ENCODE results near the gene SETBP1. TPM values are rescaled to one million over a fixed set of nuclear protein-coding genes. Genes with fewer than 3 reads are reported as not detected.

The SETBP1 gene
- total RNA-seq, 4 donors from 2014 or later: 16.2 to 33.6 (median 24.4) TPM

GRCh38 chr18:44733754-44734465 lies 53.2 kb downstream of the SETBP1 start:
- H3K4me1 ChIP-seq: peaks cover 34 to 56% (median 36%) of the 10 kb centered on the region in 4 donors
- no peak for TF ChIP-seq POLR2AphosphoS5 (IDR thresholded peaks at IDR 0.05)
- no peak for TF ChIP-seq EP300 (IDR thresholded peaks at IDR 0.05; ENCODE audit: low read depth)
- no peak for TF ChIP-seq POLR2A (IDR thresholded peaks at IDR 0.05)
- no peak for TF ChIP-seq CTCF (IDR thresholded peaks at IDR 0.05)
- in situ Hi-C loops (cut with MboI; ENCODE audit: low pct_ligation_motif_present in 1 of 4, low pct_unique_long_range_greater_than_20kb in 1 of 4, low sequenced_read_pairs in 3 of 4): loop anchor here in 1 of 4 donors (10.0 kb wide), 1 partner anchor 61 kb away; no protein-coding TSS in a partner anchor
- WGBS, 2 donors (ENCODE audit: low coverage in 1 of 2): 87 to 91% methylated on average over 3 of the region's 3 CpGs
- intact Hi-C loops (cut with DNase I; ENCODE audit: low total_unique reads): no loop called here
- H3K9me3 ChIP-seq: no peaks in the 10 kb centered on the region
- H3K36me3 ChIP-seq: no peaks in the 10 kb centered on the region
- no peak overlapping the region for H3K4me3 ChIP-seq
- no peaks in the 10 kb centered on the region for H3K27me3 ChIP-seq
- DNase-seq: no peak
- peak overlapping the region in 2 of 4 donors; percentile 50 to 68 for H3K27ac ChIP-seq

- Histone ChIP-seq H3K4me1 (peaks cover 22 to 44% (median 25%) of the 10 kb centered on the region in 4 donors), H3K9me3 (no peaks in the 10 kb centered on the region), H3K4me3 (no peak overlapping the region), H3K36me3 (no peaks in the 10 kb centered on the region), H3K27ac (no peak overlapping the region), H3K27me3 (no peaks in the 10 kb centered on the region)
- no peak for DNase-seq
- in situ Hi-C loops (cut with MboI; ENCODE audit: low pct_ligation_motif_present in 1 of 4, low pct_unique_long_range_greater_than_20kb in 1 of 4, low sequenced_read_pairs in 3 of 4) (loop anchor here in 1 of 4 donors (10.0 kb wide), 1 partner anchor 60 kb away; no protein-coding TSS in a partner anchor), intact Hi-C loops (cut with DNase I; ENCODE audit: low total_unique reads) (no loop called here)
- TF ChIP-seq EP300 (IDR thresholded peaks at IDR 0.05; ENCODE audit: low read depth) (no peak), CTCF (IDR thresholded peaks at IDR 0.05) (no peak), POLR2AphosphoS5 (IDR thresholded peaks at IDR 0.05) (no peak), POLR2A (IDR thresholded peaks at IDR 0.05) (no peak)
Observed at GRCh38 chr18:44735096-44735495, 54.4 kb downstream of the SETBP1 start.

GRCh38 chr18:44736664-44737380 lies 56.1 kb downstream of the SETBP1 start:
- 89 to 100% methylated on average over 2 to 3 of the region's 3 CpGs for WGBS, 2 donors (ENCODE audit: low coverage in 1 of 2)
- H3K27ac ChIP-seq: peak overlapping the region in 2 of 4 donors; percentile 3 to 25
- no peaks in the 10 kb centered on the region for H3K9me3 ChIP-seq
- H3K27me3 ChIP-seq: no peaks in the 10 kb centered on the region
- no peak for DNase-seq
- peaks cover 6 to 36% (median 19%) of the 10 kb centered on the region in 4 donors for H3K4me1 ChIP-seq
- intact Hi-C loops (cut with DNase I; ENCODE audit: low total_unique reads) (no loop called here), in situ Hi-C loops (cut with MboI; ENCODE audit: low pct_ligation_motif_present in 1 of 4, low pct_unique_long_range_greater_than_20kb in 1 of 4, low sequenced_read_pairs in 3 of 4) (loop anchor here in 1 of 4 donors (10.0 kb wide), 1 partner anchor 58 kb away; no protein-coding TSS in a partner anchor)
- TF ChIP-seq POLR2A (IDR thresholded peaks at IDR 0.05) (no peak), CTCF (IDR thresholded peaks at IDR 0.05) (no peak), POLR2AphosphoS5 (IDR thresholded peaks at IDR 0.05) (no peak), EP300 (IDR thresholded peaks at IDR 0.05; ENCODE audit: low read depth) (no peak)
- no peaks in the 10 kb centered on the region for H3K36me3 ChIP-seq
- no peak overlapping the region for H3K4me3 ChIP-seq

GRCh38 chr18:44737623-44738022 lies 56.9 kb downstream of the SETBP1 start:
- Histone ChIP-seq H3K4me3 (no peak overlapping the region), H3K9me3 (no peaks in the 10 kb centered on the region), H3K4me1 (peaks cover 0 to 34% (median 20%) of the 10 kb centered on the region in 4 donors), H3K27me3 (no peaks in the 10 kb centered on the region), H3K36me3 (no peaks in the 10 kb centered on the region), H3K27ac (peak overlapping the region in 2 of 4 donors; percentile 3 to 25)
- intact Hi-C loops (cut with DNase I; ENCODE audit: low total_unique reads): no loop called here
- in situ Hi-C loops (cut with MboI; ENCODE audit: low pct_ligation_motif_present in 1 of 4, low pct_unique_long_range_greater_than_20kb in 1 of 4, low sequenced_read_pairs in 3 of 4): loop anchor here in 1 of 4 donors (10.0 kb wide), 1 partner anchor 57 kb away; no protein-coding TSS in a partner anchor
- no peak for TF ChIP-seq EP300 (IDR thresholded peaks at IDR 0.05; ENCODE audit: low read depth)
- TF ChIP-seq POLR2AphosphoS5 (IDR thresholded peaks at IDR 0.05): no peak
- no peak for TF ChIP-seq CTCF (IDR thresholded peaks at IDR 0.05)
- TF ChIP-seq POLR2A (IDR thresholded peaks at IDR 0.05): no peak
- WGBS, 2 donors (ENCODE audit: low coverage in 1 of 2): 80% methylated on average over 3 of the region's 3 CpGs; no CpG with 5 or more reads in 1 of the 2 donors
- no peak for DNase-seq
